Measurements from ENCODE around the gene ADRB1.

Gene ADRB1

DNA sequence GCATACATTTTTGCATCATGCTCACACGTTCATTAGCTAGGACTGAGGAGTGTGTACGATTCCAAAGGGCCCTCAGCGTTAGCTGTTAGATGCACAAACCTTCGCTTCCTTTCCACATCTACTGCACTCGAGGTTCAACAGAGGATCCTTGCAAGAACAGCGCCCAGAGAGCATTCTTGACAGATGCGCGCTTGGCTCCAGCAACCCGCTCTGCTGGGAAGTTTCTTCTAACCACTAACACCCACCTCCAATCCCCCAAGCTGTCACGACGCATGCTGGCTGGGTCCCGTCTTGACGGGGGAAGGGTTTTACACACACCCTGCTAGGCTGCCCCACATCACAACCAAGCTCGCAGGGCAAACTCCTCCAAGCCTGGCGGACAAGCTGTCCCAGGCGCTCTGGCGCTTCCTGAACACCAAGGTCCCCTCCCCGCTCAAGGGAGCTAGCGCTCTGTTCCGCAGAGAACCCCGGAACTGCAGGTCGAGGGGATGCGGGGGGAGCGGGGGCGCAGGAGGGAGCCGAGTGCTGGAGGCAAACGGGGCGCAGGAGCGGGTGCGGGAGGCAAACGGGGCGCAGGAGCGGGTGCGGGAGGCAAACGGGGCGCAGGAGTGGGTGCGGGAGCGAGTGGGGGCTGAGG is 653 bp upstream of the ADRB1 start:
- H3K4me3 ChIP-seq (ENCODE audit: low read depth, low read length) = peak overlapping the region; percentile 37

DNA sequence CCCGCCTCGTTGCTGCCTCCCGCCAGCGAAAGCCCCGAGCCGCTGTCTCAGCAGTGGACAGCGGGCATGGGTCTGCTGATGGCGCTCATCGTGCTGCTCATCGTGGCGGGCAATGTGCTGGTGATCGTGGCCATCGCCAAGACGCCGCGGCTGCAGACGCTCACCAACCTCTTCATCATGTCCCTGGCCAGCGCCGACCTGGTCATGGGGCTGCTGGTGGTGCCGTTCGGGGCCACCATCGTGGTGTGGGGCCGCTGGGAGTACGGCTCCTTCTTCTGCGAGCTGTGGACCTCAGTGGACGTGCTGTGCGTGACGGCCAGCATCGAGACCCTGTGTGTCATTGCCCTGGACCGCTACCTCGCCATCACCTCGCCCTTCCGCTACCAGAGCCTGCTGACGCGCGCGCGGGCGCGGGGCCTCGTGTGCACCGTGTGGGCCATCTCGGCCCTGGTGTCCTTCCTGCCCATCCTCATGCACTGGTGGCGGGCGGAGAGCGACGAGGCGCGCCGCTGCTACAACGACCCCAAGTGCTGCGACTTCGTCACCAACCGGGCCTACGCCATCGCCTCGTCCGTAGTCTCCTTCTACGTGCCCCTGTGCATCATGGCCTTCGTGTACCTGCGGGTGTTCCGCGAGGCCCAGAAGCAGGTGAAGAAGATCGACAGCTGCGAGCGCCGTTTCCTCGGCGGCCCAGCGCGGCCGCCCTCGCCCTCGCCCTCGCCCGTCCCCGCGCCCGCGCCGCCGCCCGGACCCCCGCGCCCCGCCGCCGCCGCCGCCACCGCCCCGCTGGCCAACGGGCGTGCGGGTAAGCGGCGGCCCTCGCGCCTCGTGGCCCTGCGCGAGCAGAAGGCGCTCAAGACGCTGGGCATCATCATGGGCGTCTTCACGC is 825 bp downstream of the ADRB1 start:
- TF ChIP-seq, protein P1, sequence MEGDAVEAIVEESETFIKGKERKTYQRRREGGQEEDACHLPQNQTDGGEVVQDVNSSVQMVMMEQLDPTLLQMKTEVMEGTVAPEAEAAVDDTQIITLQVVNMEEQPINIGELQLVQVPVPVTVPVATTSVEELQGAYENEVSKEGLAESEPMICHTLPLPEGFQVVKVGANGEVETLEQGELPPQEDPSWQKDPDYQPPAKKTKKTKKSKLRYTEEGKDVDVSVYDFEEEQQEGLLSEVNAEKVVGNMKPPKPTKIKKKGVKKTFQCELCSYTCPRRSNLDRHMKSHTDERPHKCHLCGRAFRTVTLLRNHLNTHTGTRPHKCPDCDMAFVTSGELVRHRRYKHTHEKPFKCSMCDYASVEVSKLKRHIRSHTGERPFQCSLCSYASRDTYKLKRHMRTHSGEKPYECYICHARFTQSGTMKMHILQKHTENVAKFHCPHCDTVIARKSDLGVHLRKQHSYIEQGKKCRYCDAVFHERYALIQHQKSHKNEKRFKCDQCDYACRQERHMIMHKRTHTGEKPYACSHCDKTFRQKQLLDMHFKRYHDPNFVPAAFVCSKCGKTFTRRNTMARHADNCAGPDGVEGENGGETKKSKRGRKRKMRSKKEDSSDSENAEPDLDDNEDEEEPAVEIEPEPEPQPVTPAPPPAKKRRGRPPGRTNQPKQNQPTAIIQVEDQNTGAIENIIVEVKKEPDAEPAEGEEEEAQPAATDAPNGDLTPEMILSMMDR (conservative IDR thresholded peaks at IDR 0.05; ENCODE audit: low read depth, low read length) = no peak
- H3K4me3 ChIP-seq (ENCODE audit: low read depth, low read length) = no peak overlapping the region
- DNase-seq (ENCODE audit: low read depth) = no peak

More for the DNA sequence above, 653 bp upstream of the ADRB1 start:
- peak; percentile 63 for DNase-seq (ENCODE audit: low read depth)
- TF ChIP-seq, protein P1 (conservative IDR thresholded peaks at IDR 0.05; ENCODE audit: low read depth, low read length) = no peak

GRCh38 chr10:114045136-114046086 is 1.7 kb downstream of the ADRB1 start:
- peak overlapping the region; percentile 11 for H3K4me3 ChIP-seq (ENCODE audit: low read depth, low read length)
- TF ChIP-seq, protein P1 (conservative IDR thresholded peaks at IDR 0.05; ENCODE audit: low read depth, low read length) = no peak
- DNase-seq (ENCODE audit: low read depth) = peak; percentile 27

GRCh38 chr10:114046087-114046458 is 2.4 kb downstream of the ADRB1 start:
- TF ChIP-seq, protein P1 (conservative IDR thresholded peaks at IDR 0.05; ENCODE audit: low read depth, low read length) = no peak
- no peak overlapping the region for H3K4me3 ChIP-seq (ENCODE audit: low read depth, low read length)
- no peak for DNase-seq (ENCODE audit: low read depth)

- no peak for DNase-seq (ENCODE audit: low read depth)
- H3K4me3 ChIP-seq (ENCODE audit: low read depth, low read length) = no peak overlapping the region
- TF ChIP-seq, protein P1 (conservative IDR thresholded peaks at IDR 0.05; ENCODE audit: low read depth, low read length) = no peak
Measured at GRCh38 chr10:114048472-114048871, 4.8 kb downstream of the ADRB1 start.

DNA sequence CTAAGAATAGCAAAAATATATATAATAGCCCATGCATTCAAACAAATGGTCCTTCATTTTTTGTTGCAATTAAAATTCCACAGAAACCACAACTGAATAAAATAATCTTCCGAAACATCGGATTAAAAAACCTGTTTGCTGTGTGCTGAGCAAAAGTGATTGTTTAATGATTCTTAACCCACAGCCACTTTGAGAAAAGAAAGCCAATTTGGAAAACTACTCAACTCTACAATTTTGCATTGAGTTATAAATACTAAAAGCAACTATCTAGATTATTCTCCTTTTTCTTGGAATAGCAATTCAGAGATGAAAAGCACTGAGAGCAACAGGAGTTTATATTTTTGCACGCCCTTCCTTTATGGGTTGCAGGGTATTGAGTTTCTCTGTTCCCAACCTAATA is 8.0 kb downstream of the ADRB1 start:
- TF ChIP-seq, protein P1 (conservative IDR thresholded peaks at IDR 0.05; ENCODE audit: low read depth, low read length) = no peak
- H3K4me3 ChIP-seq (ENCODE audit: low read depth, low read length) = no peak overlapping the region
- DNase-seq (ENCODE audit: low read depth) = no peak

All from choroid plexus epithelial cell (primary cell).